GM18517 (cell line): ENCODE results near the gene UBE2Z.
"Not testable (repeated sequence)": the region's sequence is repeated elsewhere in the genome, so short reads cannot be mapped to it uniquely, and the experiment has no call there.

Experiments
- ATAC-seq: cut with Tn5 transposase; IDR thresholded peaks from one replicate; pipeline ENCODE4 v1.9.1; 2021; ENCODE audit warnings: mild to moderate bottlenecking, moderate library complexity; ENCODE audit not compliant: unreplicated experiment

UBE2Z gene

GRCh38 chr17:48903401-48903800 is 4.8 kb upstream of the UBE2Z start:
- no peak for ATAC-seq

GRCh38 chr17:48904428-48904827 is 3.8 kb upstream of the UBE2Z start:
- ATAC-seq: no peak

- no peak for ATAC-seq
These were observed 2.2 kb upstream of the UBE2Z start for GRCh38 chr17:48905987-48906515.

DNA sequence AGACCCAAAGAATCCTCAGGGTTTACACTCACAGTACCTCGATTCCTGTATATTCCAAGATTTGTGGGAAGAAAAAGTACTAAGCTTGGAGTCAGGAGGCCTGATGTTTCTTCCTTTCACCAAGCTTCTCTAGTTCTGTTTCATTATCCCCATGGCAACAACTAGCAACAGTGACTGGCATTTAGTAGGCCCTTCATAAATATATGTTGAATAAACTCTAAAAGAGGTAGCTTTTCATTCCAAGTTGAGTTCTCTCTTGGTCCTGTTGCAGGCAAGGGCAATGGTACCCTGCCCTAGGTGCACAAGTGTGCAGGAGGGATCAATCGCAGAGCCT is 527 bp upstream of the UBE2Z start:
- ATAC-seq: no peak

GRCh38 chr17:48908853-48909394 is 717 bp downstream of the UBE2Z start:
- no peak for ATAC-seq

DNA sequence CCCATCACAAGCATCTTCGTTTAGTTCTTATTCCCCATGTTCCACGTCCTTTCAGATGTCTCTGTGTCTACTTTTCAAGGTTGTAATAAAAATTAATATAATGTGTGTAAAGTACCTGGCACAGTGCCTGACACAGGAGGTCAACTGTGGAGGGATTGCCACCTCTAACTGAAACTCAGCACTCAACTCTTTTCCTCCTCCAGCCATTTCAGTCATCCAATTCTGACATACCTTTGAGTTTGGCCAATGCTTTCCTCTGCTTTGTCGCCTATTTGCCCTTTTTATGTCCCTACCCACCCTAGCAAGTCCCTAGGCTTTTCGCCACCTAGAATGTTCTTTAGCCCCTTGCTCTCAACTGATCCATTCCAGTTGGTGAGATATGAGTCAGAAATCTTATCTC is 1.6 kb downstream of the UBE2Z start:
- ATAC-seq: no peak

DNA sequence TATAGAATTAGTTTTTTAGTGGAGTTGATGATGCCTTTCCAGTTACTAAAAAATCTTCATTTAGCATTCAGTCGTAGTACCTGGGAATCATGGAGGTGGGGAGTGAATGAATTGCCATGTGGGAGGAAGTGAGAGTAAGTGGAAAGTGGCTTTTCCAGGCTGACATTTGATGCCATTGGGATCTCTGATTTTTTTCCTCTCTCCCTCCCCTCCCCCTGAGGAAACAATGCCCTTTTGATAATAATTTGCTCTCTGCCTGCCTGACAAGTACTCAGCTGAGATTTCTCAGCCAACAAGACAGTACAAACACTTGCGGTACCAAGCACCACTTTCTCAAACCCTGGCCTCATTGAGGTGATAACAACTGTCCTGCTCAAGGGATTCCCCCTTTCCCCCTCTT is 2.2 kb downstream of the UBE2Z start:
- ATAC-seq: no peak

DNA sequence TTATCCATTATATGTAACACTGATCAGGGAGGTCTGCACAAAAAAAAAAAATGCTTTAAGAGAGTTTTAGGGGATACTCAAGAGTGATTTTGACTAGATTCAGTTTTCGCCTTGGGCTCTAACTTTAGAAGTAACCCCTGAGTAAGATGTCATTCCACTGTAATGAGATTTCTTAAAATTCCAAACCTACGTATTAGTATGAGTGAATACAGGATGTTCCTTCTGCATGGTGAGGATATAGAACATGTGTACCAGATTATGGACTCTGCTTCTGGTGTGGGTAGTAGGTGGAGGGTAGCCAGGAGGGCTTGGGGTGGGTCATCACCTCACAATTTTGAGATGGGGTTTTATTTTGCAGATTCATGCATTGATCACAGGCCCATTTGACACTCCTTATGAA is 4.3 kb downstream of the UBE2Z start:
- ATAC-seq: no peak

- ATAC-seq: peak; percentile 63
These were observed 7.5 kb downstream of the UBE2Z start for GRCh38 chr17:48915459-48916282.

DNA sequence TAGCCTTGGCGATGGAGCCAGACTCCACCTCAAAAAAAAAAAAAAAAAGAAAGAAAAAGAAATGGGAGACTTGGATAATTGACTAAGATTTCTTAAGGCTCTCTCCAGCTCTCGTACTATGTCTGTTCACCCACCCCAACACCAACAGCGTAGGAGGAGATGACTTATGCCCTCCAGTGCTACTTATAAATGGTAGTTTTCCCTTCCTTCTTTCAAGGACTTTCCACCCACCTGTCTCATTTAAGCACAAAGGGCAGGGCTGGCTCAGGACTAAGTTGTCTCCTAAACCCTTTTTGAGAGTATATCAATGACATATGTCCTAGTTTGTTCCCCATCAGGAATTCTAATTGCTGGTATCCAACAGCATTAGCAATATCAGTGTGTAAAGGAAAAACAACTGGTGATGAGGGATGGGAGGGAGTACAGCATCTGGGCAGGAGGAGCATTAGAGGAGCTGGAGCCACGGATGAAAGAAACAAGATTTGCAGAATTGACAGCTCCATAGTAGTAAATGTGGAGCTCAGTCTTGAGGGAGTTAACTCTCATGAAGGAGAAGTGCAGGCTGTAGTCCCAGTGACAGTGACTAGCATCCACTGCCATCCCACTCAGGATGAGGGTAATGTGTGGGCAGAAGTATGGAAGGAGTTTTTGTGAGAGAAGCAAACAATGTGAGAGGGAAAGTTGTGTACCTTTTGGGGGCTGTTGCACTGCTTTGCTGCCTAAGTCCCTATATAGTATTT is 17.2 kb downstream of the UBE2Z start:
- ATAC-seq: no peak

GRCh38 chr17:48925991-48926342 is 17.8 kb downstream of the UBE2Z start:
- ATAC-seq: no peak

GRCh38 chr17:48927978-48928745 is 20.0 kb downstream of the UBE2Z start:
- ATAC-seq: no peak

DNA sequence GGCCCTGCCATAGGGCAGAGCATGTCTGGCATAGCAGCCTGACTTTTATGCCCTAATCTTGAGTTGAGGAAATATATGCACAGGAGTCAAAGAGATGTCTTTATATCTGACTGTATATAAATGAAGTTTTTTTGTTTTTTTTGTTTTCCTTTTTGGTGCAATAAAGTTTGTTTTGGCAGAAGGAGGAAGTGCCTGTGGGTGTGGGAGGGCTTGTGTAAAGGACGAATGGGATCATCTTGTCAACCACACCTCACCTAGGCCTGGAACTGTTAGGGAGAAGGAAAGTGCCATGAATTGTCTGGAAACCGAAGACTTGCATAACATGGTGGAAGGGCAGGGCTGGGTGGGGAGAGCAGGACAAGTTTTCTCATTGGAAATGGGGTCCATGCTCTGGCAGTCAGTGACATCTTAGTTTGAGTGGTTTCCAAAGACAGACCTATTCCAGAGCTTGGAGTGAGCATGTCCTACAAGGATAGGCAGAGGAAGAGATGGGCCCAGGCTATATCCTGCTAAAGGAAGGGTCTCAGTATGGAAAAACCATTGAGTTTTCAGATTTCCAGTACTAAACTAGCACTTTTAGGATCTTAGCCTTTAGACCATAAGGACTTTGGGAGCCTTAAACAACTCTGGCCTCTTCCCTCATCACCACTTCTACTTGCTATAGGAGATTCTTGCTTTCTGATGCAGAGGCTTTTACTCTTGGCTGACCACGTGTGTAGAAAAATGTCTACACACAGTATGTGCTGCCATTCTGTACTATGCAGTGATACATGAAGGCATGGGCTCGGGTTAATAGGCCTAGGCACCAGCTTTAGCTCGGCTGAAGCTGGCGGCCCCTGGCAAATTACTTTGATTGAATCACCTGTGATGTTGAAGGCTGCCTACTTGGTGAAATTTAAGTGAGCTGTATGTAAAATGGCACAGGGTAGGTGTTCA is 20.9 kb downstream of the UBE2Z start:
- ATAC-seq: no peak

GRCh38 chr17:48929812-48930165 is 21.6 kb downstream of the UBE2Z start:
- ATAC-seq: no peak

DNA sequence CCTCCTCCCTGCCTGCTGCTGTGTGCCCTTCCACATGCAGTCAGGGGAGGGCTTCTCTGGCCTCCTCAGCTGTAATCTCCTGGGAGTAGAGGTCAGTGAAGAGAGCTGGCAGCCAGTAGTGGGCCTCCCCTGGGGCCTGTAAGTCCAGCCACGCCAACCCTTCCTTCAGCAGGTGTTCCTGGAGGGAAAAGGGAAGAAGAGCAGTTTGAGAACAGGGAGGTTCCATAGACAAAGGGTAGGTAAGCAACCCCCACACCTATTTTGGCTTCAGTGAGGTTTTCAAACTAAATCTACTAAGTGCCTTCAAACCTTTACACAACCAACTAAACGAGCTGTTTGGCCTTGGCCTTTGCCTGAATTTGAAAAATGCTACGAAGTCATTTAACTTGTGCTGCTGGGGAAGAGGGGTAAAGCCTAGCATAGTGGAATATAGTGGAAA is 22.2 kb downstream of the UBE2Z start:
- ATAC-seq: no peak

DNA sequence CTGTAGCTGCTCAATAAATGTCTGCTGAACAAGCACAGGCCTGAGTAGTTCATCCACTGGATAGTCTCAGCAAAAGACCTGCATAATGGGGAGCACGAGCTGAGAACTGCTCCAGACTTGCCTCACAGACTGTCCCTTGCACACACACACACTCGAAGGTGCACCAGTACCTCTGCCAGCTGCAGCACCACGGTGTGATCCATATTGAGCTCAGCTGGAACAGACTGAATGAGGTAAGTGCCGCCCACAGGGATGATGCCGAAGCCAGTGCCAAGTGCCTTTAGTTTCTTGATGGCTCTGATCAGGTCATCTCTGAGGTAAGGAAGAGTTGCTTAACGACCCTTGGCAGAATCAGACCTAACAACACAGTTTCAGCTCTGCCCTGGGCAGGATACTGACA is 24.8 kb downstream of the UBE2Z start:
- ATAC-seq: no peak

GRCh38 chr17:48944515-48945260 is 36.5 kb downstream of the UBE2Z start, which contains the start of gene SNF8:
TSS of gene SNF8 (minus strand) at chr17:48944842. CDS start at chr17:48944734, 108 bp downstream.
- peak; percentile 83 for ATAC-seq

GRCh38 chr17:48945261-48945651 is 37.0 kb downstream of the UBE2Z start:
- ATAC-seq: not testable (repeated sequence)

GRCh38 chr17:48951572-48951971 is 43.4 kb downstream of the UBE2Z start:
- no peak for ATAC-seq
